Endometrial microvascular endothelial cells (primary cell): ENCODE measurements around the gene ADAMTS3. TPM values are rescaled to one million over a fixed set of nuclear protein-coding genes. Genes with fewer than 3 reads are reported as not detected.

Experiments
- in situ Hi-C: cut with HindIII; loops from 2 replicates; pipeline ENCODE4 v1.10.0; 2017; ENCODE audit warnings: low sequenced_read_pairs, low pct_unique_long_range_greater_than_20kb; ENCODE audit errors: inconsistent ontology term
- total RNA-seq: library from RNA; depleted of rRNA; stranded (reverse); fragments of >200 nt; gene quantifications from one replicate; pipeline ENCODE4 v1.2.3, GENCODE V29; 2015; ENCODE audit errors: inconsistent ontology term

ADAMTS3 gene
- 0.19 TPM for total RNA-seq

- in situ Hi-C loops = no loop called here
These were observed at the start of gene ADAMTS3 for GRCh38 chr4:72568959-72569718. ADAMTS3 (minus strand) TSS chr4:72569221; CDS start chr4:72568762, 459 bp downstream.

GRCh38 chr4:72613959-72614358 is 44.9 kb upstream of the ADAMTS3 start:
- in situ Hi-C loops = no loop called here

- in situ Hi-C loops = no loop called here
These were observed 37.7 kb upstream of the ADAMTS3 start for GRCh38 chr4:72606751-72607150.

GRCh38 chr4:72604324-72604723 is 35.3 kb upstream of the ADAMTS3 start:
- in situ Hi-C loops = no loop called here

DNA sequence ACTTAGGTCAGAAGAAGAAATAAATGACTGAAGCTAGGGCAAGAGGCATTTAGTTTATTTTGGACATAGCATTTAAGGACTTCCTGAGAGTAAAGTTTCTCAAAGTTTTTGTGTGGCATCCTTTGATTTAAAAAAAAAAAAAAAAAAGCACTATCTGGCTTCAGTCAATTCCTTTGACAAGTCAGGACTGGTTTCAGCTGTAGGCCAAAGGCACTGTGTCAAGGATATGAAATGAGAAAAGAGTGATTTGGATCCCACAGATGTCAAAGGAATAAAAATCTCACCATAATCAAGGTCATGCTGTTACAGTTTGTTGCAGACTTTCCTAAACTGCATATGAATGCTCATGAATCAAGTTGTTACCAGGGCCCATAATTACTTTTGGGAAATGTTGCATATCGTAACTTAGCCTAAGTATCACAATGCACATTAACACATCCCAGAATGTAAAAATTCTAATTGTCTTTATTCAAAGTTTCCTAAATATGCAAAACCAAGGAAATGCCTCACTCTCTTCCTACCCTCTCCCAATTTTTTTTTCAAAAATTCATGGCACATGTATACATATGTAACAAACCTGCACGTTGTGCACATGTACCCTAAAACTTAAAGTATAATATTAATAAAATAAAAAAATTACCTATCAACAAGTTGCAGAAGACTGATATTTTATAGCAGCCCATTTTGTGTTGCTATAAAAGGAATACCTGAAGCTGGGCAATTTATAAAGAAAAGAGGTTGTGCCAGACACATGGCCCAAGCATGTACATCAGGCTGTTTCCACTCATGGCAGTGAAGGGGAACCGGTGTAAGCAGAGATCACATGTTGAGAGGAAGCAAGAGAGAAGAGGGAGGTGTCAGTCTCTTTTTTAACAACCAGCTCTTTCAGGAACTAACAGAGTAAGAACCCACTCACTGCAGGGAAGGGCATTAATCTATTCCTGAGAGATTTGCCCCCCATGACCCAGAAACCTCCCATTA is 33.7 kb upstream of the ADAMTS3 start:
- in situ Hi-C loops = no loop called here

DNA sequence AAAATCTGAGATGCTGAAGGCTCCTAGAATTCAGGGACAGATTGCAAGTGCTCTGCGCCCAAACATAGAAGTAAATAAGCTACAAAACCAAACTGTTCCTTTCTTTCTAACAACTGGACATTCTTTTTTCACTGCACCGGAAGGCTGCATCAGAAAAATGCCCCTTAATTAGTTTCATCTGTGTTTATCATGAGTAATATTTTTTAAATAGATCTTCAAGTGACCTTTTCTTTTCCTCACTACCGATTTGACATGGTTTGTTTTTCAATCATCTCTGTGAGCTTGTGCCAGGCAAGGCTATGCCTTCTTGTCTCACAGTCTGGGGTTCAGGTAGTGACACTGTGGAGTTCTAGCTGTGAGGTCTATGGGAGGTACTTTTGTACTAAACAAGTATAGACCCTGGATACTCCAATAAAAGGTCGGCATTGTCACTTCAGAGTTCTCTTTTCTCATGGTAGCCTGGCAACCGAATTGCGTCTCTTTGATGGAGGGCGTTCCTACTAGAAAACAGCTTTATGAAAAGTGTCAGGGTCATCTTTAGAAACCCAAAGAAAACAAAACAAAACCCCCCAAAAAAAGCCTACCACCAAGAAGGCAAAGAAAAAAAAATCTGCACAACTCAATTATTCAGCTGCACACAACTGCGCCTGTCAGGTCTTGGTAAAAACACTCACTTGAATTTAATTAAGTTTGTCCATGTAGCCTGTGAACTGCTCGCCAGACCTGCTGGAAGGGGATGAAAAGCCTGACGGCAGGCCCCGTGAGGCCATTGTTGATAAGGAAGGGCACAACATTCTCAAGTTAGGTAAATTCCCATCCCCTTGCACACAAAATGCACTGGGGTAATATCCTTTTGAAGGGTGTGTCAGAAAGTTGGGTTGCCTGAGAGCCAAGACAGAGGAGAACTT is 22.8 kb upstream of the ADAMTS3 start:
- in situ Hi-C loops = no loop called here

GRCh38 chr4:72587334-72587733 is 18.3 kb upstream of the ADAMTS3 start:
- in situ Hi-C loops = no loop called here

GRCh38 chr4:72582853-72583252 is 13.8 kb upstream of the ADAMTS3 start:
- in situ Hi-C loops = no loop called here

DNA sequence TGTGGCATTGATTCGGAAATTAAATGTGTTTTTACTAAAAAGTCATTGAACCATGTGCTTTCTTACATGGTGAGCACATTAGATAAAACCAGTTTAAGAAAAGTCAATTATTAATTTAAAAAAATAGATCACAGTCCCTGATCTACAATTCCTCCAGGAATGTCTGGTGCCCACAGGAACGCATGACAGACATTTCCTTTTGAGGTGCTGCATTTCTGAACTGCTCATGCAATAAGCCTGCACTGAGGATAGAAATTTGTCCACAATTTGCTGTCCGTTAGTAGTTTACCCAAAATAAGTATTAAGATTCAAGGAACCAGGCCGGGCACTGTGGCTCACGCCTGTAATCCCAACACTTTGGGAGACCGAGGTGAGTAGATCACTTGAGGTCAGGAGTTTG is 8.2 kb upstream of the ADAMTS3 start:
- in situ Hi-C loops = no loop called here

- in situ Hi-C loops = no loop called here
These were observed 2.3 kb upstream of the ADAMTS3 start for GRCh38 chr4:72571337-72571736.

DNA sequence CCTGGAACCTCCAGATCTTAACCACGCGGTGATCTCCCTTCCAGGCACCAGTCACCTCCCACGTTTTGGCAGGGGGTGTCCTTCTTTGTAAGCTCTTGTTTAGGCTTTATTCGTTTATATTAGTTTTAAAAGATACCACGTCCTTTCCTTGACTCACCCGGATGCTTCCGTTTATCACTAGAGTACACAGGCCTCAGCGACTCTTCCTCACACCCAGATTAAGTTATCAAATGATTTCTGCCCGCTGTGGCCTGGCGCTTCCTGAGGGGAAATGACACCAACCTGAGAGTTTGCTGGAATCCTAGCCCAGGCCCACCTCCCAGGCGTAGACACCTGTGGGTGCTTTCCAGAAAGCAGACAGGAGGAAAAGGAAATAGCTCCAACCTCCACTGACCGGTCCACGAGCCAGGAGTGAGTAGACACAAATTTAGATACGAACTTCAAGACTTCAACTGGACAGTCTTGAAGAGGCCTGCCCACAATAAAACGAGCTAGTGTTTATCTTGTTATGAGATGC is 756 bp upstream of the ADAMTS3 start:
- in situ Hi-C loops = no loop called here

GRCh38 chr4:72567821-72568675 is 973 bp downstream of the ADAMTS3 start:
- in situ Hi-C loops = no loop called here

GRCh38 chr4:72567036-72567435 is 2.0 kb downstream of the ADAMTS3 start:
- in situ Hi-C loops = no loop called here

DNA sequence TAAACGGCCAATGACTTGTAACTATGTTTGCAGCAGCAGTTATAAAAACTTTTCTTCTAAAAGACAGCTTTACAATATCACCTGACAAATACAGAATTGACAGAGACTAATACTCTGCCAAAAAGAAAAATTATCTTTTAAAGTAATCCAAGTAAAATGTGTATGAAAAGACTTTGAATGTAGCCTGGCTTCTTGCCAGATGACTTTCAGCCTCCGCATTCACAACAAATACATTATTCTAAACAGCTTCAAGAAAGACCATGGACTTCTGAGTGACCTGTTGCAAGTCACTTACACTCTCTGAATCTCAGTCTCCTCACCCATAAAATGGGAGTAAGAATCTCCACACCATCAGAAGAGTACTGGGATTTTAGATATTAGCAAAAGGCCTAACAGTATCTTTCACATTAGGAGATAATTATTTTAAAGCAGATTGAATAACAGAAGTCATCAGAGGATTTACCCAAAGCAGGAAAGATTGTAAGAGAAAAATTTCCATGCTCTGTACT is 2.5 kb downstream of the ADAMTS3 start:
- in situ Hi-C loops = no loop called here

DNA sequence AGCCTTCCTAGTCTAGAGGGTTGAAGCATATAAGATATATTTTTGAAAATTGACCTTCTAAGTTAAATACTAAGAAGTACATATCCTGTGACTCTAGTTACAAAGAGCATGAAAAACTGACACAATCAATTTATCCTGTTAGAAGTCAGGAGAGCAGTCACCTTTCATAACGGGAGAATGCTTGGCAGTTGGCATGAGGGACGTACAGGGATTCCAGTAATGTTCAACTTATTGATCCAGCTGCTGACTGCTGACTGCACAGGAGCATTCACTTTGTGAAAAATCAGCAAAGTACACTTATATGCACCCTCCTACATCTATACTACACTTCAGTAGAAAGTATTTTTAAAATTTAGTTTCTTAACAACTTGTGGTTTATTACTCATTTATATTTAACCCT is 4.2 kb downstream of the ADAMTS3 start:
- in situ Hi-C loops = no loop called here

- in situ Hi-C loops = no loop called here
These were observed 4.8 kb downstream of the ADAMTS3 start for GRCh38 chr4:72564184-72564583.

DNA sequence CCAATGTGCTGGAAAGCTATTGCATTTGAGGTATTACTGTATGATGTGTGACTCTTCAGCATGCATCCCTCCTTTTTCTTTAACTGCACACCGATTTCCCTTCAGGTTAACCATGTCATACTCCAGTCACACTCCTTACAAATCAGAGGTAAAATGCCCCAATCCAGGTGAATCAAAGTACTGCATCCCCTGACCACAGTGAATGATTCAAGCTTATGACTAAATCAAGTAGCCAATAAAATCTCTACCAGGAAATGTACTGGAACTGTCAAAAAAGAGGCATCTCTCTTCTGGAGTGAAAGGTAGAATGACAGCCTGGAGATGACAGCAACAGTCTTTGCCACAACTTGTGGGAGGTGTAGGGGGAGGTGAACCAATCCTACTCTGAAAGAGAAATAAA is 10.4 kb downstream of the ADAMTS3 start:
- in situ Hi-C loops = no loop called here

DNA sequence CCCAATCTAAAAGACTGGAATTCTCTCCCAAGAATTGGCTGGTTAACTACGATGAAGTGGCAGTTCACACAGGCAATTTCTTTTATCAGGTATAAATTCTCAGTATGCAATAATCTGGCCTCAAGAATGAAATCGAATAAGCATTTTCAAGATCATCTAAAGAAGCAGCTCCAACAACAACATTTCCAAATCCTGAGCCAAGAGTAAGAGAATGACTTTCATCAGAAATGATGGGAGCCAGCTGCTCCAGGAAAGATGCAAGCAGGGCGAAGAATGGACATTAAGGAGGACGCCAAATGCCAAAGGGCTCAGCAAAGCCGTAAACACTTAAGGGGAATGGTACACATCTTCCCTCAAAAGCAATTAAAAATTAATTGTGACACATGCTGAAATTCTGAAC is 12.0 kb downstream of the ADAMTS3 start:
- in situ Hi-C loops = no loop called here
